ENCODE data around the gene DTD2. TPM values are rescaled to one million over a fixed set of nuclear protein-coding genes. Genes with fewer than 3 reads are reported as not detected.

Gene DTD2
- total RNA-seq, 3 donors from 2014 or later (not counting 1 experiment from before 2014, with no cell fraction given): 6.6 to 11.9 (median 7.4) TPM

GRCh38 chr14:31410048-31410650, 47.2 kb downstream of the DTD2 start:
- Mint-ChIP-seq H3K27ac (peak overlapping the region in 1 of 2 donors; percentile 48), H3K4me1 (peaks cover 7 to 14% of the 10 kb centered on the region in 2 donors), H3K9me3 (no peaks in the 10 kb centered on the region), H3K36me3 (no peaks in the 10 kb centered on the region), H3K27me3 (ENCODE audit: low read depth in 2 of 2) (no peaks in the 10 kb centered on the region), H3K4me3 (no peak overlapping the region)
- ATAC-seq (peak in 1 of 3 donors; percentile 41), DNase-seq (no peak)
- 42% methylated on average over 2 of the region's 3 CpGs for WGBS (ENCODE audit: insufficient coverage)
- TF ChIP-seq CTCF (IDR thresholded peaks at IDR 0.05): no peak
- peak overlapping the region; percentile 48 for H3K27ac ChIP-seq (ENCODE audit: low read length)
- H3K4me3 ChIP-seq (ENCODE audit: low read length): no peak overlapping the region
- intact Hi-C loops (cut with micrococcal nuclease): no loop called here
- H3K4me1 ChIP-seq (ENCODE audit: control insufficient read depth, insufficient read depth, low read length): no peaks in the 10 kb centered on the region
- H3K9me3 ChIP-seq (ENCODE audit: control insufficient read depth, insufficient read depth, low read length): no peaks in the 10 kb centered on the region
- H3K27me3 ChIP-seq (ENCODE audit: control insufficient read depth, insufficient read depth, low read length): no peaks in the 10 kb centered on the region
- H3K36me3 ChIP-seq (ENCODE audit: control insufficient read depth, insufficient read depth, low read length): no peaks in the 10 kb centered on the region

GRCh38 chr14:31408421-31408820, 48.9 kb downstream of the DTD2 start:
- Mint-ChIP-seq H3K4me3 (no peak overlapping the region), H3K27me3 (ENCODE audit: low read depth in 2 of 2) (no peaks in the 10 kb centered on the region), H3K4me1 (peaks cover 0 to 9% of the 10 kb centered on the region in 2 donors), H3K36me3 (no peaks in the 10 kb centered on the region), H3K9me3 (no peaks in the 10 kb centered on the region), H3K27ac (no peak overlapping the region)
- intact Hi-C loops (cut with micrococcal nuclease): no loop called here
- ATAC-seq (no peak), DNase-seq (no peak)
- WGBS (ENCODE audit: insufficient coverage): no CpG with 5 or more reads among the region's 1 CpG
- Histone ChIP-seq H3K4me1 (ENCODE audit: control insufficient read depth, insufficient read depth, low read length) (no peaks in the 10 kb centered on the region), H3K4me3 (ENCODE audit: low read length) (no peak overlapping the region), H3K27me3 (ENCODE audit: control insufficient read depth, insufficient read depth, low read length) (no peaks in the 10 kb centered on the region), H3K36me3 (ENCODE audit: control insufficient read depth, insufficient read depth, low read length) (no peaks in the 10 kb centered on the region), H3K27ac (ENCODE audit: low read length) (no peak overlapping the region), H3K9me3 (ENCODE audit: control insufficient read depth, insufficient read depth, low read length) (no peaks in the 10 kb centered on the region)
- no peak for TF ChIP-seq CTCF (IDR thresholded peaks at IDR 0.05)

GRCh38 chr14:31405599-31406232, 51.6 kb downstream of the DTD2 start:
- WGBS (ENCODE audit: insufficient coverage): 93% methylated on average over 2 of the region's 4 CpGs
- Mint-ChIP-seq H3K36me3 (no peaks in the 10 kb centered on the region), H3K27me3 (ENCODE audit: low read depth in 2 of 2) (no peaks in the 10 kb centered on the region), H3K4me3 (no peak overlapping the region), H3K4me1 (peaks cover 11 to 13% of the 10 kb centered on the region in 2 donors), H3K9me3 (no peaks in the 10 kb centered on the region), H3K27ac (no peak overlapping the region)
- Histone ChIP-seq H3K4me3 (ENCODE audit: low read length) (no peak overlapping the region), H3K9me3 (ENCODE audit: control insufficient read depth, insufficient read depth, low read length) (no peaks in the 10 kb centered on the region), H3K36me3 (ENCODE audit: control insufficient read depth, insufficient read depth, low read length) (peaks cover 1% of the 10 kb centered on the region), H3K27me3 (ENCODE audit: control insufficient read depth, insufficient read depth, low read length) (no peaks in the 10 kb centered on the region), H3K4me1 (ENCODE audit: control insufficient read depth, insufficient read depth, low read length) (no peaks in the 10 kb centered on the region), H3K27ac (ENCODE audit: low read length) (no peak overlapping the region)
- TF ChIP-seq CTCF (IDR thresholded peaks at IDR 0.05): no peak
- intact Hi-C loops (cut with micrococcal nuclease): no loop called here
- ATAC-seq (no peak), DNase-seq (no peak)

All from natural killer cell (primary cell).